HG03159 (cell line): ENCODE measurements around the gene HOXD12.

ENCODE experiments used
- ATAC-seq: cut with Tn5 transposase; IDR thresholded peaks from one replicate; pipeline ENCODE4 v1.9.1; 2021; ENCODE audit warnings: mild to moderate bottlenecking, moderate library complexity; ENCODE audit not compliant: unreplicated experiment

Gene HOXD12

DNA sequence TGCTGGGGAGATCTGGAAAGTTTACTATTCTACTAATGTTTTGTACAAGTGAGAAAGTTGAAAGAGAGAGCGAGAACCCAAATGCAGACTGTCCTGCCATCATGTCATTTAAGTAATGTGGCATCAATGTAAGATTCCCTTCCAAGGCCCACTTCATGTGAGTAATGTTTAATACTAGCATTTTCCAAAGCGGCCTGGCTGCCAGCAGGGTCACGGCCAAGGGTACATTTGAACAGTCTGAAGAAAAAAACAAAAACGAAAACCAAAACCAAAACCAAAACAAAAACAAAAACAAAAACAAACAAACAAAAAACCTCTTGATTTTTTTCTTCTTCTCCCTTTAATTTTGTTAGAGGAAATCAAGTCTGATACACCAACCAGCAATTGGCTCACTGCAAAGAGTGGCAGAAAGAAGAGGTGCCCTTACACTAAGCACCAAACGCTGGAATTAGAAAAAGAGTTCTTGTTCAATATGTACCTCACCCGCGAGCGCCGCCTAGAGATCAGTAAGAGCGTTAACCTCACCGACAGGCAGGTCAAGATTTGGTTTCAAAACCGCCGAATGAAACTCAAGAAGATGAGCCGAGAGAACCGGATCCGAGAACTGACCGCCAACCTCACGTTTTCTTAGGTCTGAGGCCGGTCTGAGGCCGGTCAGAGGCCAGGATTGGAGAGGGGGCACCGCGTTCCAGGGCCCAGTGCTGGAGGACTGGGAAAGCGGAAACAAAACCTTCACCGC, 19.2 kb downstream of the HOXD12 start:
- ATAC-seq, result no peak

DNA sequence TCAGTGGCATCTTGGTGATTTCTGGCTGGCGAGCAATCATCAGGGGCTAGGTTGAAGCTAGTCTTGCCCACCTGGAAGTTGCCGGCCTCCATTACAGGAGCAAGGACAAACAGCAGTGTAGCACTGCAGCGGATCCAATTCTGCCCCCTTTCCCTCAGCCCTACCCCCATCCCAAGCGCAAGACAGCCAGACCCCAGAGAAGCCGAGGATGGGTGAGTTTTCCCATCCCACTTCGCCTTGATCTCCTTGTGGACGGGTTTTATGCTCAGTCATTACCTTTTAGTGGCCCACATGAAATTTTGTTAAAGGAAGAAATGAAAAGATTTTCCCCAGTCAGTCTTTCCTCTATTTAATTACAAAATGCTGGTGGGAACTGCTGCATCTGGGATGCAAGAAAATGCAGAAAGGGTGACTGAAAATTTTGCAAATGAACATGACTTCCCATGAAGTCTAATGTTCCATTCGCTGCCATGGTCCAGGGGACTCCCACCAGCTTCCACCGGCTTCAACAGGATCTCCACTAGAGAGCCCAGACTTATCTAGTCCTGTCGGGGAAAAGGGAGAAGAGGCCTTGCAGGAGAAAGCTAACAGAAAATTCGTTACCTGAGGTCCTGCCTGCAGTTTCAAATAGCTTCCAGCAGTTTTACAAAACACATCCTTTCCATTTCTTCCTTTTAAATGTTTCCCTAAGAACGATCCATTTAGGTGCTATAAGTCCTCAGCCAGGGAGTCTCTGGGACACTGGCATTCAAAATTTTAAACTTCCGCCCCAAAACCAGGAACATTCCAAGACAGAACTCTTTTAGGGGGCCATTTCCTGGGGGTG, 21.0 kb downstream of the HOXD12 start:
- ATAC-seq, result no peak

DNA sequence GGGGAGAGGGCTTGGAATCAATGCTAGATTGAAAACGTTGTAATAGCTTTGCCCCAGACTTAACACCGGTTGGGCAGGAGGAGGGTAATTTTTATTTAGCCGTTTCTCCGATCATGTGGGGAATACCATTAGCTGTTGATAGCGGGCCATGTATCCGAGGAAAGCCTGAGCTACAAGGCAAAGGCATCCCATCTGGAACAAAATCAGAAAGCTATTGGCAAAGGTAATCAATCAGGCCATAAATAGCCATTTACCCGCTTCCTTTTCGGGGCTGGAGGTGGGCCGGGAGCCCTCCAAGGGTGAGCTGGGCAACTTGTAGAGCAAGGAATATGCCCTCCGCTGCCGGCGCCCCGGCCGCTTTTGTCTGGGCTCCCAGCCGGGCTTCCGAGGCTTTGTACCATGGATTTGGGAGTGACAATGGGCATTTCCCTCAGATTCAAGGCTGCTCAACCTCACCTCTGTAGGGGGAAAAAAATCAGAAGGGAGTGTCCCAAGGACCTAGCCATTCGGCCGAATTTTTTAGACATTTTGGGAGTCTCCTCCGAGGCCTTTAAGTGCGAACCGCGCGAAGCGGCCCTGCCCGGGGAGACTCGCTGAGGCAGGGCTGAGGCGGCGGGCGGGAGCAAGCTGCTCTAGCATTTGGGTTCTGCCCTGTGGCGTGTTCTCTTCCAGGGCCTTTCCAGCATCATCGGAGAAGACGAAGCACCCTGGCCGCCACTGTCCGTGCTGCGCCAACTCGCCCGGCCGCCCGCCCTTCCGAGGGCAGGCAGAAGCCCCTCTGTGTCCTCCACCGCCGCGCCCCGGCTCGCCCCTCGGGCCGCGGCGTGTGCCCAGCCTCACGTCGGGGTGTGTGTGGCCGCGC, 21.8 kb downstream of the HOXD12 start:
- no peak for ATAC-seq

DNA sequence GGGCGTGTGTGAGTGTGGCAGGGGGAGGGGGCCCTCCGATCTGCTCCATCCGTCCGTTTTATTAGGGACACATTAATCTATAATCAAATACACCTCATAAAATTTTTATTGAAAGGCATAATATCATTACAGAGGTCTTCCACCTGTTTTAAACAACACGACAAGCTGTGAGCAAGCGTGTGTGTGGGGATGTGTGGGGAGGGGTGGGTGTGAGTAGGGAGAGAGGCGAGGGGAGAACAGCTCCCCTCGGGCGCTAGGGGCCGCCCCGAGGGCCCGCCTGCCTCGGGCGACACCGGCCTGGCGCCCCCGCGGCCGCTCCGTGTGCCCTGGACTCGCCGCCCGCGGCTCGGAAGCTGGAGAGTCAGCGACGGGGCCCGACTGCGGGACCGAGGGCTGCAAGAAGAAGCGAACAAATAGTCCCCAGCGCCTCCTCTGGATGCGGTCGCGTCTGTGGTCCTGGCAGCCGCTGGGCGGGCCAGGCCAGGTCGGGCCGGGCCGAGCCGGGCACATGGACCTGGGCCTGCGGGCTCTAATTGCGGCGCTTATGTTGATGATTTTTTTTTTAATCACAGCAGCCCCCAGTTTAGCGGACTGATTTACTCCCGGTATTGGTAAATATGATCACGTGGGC, 22.6 kb downstream of the HOXD12 start:
- ATAC-seq, result no peak

DNA sequence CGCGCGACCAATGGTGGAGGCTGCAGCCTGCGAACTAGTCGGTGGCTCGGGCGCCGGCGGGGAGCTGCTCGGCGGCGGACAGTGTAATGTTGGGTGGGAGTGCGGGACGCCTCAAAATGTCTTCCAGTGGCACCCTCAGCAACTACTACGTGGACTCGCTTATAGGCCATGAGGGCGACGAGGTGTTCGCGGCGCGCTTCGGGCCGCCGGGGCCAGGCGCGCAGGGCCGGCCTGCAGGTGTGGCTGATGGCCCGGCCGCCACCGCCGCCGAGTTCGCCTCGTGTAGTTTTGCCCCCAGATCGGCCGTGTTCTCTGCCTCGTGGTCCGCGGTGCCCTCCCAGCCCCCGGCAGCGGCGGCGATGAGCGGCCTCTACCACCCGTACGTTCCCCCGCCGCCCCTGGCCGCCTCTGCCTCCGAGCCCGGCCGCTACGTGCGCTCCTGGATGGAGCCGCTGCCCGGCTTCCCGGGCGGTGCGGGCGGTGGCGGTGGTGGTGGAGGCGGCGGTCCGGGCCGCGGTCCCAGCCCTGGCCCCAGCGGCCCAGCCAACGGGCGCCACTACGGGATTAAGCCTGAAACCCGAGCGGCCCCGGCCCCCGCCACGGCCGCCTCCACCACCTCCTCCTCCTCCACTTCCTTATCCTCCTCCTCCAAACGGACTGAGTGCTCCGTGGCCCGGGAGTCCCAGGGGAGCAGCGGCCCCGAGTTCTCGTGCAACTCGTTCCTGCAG, 23.3 kb downstream of the HOXD12 start, which contains the start of gene HOXD9:
TSS of gene HOXD9 (plus strand) at position 37 of the 728 bp plus-strand sequence. CDS start at position 87, 50 bp downstream.
- no peak for ATAC-seq

DNA sequence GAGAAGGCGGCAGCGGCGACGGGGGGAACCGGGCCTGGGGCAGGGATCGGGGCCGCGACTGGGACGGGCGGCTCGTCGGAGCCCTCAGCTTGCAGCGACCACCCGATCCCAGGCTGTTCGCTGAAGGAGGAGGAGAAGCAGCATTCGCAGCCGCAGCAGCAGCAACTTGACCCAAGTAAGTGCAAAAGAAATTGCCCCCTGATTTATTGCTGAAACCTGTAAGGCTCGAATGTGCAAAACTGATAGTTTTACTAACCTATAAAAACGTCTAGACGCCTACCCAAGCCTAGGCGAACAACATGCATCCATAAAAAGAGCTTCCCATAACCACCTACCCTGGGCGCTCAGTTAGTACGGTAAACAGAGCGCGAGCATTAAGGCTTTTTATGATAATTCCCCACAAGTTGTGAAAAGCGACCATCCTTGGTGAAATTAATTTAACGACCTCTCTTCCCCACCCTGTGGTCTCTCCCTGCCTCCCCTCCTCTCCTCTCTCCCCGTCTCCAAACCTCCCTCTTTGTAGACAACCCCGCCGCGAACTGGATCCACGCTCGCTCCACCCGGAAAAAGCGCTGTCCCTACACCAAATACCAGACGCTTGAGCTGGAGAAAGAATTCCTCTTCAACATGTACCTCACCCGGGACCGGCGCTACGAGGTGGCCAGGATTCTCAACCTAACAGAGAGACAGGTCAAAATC, 24.0 kb downstream of the HOXD12 start:
- no peak for ATAC-seq

DNA sequence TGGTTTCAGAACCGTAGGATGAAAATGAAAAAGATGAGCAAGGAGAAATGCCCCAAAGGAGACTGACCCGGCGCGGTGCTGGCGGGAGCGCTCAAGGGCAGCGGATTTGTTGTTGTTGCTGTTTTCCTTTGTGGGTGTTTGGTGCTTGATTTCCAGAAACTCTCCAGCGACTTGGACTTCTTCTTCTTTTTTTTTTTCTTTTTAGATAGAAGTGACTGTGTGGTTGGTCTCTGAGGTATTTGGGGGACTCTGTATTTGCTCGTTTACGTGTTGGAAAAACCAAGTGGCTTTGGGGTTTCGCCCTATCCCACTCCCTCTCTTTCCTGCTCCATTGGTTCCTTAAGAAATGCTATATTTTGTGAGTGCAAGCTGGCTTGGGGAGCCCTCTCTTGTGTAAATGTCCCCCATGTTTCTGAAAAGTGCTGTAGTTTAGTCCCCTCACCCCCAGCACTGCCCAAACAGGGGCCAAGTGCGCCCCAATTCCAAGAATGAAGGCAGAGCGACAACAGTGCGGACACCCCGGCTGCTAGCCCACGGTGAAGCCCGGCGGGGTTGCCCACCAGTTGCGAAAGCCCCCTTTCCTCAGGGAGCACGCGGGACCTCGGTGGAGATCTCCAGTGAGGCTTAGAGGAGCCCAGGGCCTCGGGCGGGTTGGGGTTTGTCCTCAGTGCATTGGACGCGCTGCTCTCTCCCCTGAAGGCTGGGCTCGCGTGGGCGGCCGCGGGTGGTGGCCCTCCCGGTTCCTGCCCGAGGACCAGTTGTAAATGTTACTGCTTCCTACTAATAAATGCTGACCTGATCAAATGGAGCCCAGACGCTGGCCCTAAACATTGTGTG, 24.7 kb downstream of the HOXD12 start:
- ATAC-seq, result no peak

DNA sequence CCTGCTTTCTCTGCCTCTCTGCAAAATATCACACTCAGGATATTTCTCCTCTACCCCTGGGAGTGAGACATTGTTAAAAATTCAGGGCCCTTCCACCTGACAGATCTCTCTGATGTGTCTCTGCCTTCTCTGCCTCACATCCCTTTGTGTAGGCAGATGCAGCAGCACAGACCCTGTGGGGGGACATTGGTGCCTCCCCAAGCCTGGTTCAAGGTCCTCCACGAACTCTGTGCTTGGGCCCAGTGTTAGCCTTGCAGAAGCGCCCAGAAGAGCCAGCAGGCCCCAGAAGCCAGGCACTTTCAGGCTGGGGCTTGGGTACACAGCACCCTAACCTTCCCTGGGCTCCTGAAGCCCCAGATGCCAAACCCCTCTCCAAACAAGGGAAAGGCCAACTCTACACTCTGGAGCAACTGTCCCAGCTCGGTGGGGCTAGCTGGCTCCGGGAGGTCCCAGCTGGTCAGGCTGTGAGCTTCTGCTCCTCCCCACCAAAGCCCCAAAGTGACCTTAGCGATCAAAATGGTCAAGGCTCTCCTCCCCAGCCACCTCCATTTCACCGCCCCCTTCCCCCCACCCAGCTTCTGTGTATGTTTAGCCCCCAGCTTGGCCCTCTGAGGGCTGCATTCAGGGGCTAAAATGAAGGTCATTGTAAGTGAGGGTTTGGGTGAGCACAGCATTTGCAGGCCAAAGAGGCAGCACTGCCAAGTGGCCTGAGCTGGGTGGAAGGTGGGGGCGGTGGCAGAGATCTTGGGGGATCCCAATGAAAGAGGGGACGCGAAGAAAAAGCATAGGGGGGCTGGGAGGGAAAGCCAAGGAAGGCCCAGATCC, 25.6 kb downstream of the HOXD12 start:
- ATAC-seq, result no peak

DNA sequence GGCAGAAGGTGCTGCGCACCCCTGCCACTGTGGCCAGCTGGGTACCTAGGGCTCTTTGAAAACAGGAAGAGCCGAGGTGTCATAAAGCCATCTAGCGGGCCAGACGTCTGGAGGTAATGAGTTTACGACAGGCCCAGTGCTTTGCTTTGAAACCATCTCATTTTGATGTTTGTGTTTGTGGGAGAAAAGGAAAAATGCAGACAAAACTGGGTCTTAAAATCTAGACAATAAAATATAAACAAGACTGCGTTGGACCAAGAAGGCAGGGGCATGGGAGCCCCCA, 26.1 kb downstream of the HOXD12 start:
- ATAC-seq, result no peak

DNA sequence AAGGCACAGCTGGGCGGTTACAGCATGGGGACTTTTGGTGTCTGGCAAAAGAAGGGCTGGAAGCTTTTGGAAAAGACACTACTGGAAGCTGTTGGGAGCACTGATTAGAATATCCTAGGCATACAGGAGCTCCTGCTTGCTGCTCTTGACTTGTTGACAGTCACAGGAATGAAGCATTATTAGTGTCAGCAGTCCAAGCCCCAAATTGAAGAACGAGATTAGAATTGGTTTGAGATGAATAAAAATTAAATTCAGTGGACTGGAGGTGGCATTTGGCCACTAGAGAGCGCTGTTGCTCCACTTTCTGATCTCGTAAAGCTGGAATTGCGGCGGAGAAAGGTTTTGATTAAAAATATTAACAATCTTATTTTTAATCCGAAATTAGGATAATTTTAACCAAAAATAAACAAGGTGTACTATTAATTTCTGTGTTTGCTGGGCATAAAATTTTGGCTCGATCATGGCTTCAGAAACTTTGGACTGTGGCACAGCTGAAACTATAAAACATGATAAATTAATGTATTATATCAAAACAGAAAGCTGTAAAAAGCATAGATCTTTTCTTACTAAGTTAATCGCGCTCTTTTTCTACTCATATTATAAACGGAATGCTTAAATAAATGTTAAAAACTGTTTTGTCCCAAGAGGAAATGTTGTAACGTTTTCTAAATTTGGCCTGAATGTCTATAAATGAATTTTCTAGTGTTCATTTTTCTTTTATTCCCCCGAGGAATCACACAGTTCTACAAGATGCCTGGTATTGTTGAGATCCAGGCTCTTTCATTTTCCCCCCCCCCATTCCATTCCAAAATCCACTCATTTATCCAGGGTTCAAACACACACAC, 27.6 kb downstream of the HOXD12 start:
- ATAC-seq, result no peak

DNA sequence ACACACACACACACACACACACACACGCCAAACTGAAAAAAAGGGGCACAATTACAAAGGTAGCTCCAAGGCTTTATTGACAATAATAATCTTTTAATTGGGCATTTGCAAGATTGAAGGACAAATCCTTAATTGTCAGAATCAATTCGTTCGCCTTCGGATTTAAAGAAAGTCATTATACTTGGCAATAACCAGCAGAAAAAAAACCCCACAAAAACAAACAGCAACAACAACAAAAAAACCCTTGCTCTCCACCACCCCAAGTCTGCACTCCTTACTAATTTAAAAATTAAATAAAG, 28.1 kb downstream of the HOXD12 start:
- ATAC-seq, result no peak

DNA sequence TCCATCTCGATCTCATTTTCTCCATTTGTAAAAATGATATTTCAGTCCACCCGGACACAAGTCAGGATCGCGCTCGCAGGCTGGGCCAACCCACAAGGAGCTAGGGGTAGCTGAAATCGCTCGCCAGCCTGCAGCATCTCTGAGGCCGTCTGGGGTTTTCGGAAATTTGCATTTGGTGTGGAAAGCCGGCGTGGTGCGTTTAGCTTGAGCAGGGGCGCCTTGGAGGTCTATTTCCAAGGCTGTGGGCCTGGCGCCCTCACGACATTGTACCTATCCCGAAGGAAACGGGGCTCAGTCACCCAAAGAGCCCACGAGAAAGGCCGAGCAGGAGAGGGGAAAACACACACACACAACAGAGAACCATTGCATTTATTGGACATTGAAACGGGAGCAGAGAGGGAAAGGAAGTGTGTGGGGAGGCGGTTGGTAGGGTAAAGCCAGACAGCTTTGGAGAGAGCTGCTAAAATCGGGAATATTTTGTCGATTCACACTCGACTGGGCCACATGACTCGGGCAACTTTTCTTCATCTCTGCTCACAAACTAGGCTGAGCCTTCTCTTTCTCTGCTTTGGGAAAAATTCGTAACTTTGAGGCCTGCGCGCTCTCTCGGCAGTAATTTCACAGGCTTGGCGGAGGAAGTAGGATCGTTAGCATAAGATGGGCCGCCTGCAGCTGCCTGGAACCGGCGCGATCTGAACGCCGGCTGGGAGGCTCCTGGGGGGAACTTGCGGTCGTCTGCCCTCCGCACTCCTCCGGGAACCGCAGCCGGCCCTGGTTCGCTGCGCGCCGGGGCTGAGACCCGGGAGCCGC, 28.8 kb downstream of the HOXD12 start:
- ATAC-seq, result no peak

DNA sequence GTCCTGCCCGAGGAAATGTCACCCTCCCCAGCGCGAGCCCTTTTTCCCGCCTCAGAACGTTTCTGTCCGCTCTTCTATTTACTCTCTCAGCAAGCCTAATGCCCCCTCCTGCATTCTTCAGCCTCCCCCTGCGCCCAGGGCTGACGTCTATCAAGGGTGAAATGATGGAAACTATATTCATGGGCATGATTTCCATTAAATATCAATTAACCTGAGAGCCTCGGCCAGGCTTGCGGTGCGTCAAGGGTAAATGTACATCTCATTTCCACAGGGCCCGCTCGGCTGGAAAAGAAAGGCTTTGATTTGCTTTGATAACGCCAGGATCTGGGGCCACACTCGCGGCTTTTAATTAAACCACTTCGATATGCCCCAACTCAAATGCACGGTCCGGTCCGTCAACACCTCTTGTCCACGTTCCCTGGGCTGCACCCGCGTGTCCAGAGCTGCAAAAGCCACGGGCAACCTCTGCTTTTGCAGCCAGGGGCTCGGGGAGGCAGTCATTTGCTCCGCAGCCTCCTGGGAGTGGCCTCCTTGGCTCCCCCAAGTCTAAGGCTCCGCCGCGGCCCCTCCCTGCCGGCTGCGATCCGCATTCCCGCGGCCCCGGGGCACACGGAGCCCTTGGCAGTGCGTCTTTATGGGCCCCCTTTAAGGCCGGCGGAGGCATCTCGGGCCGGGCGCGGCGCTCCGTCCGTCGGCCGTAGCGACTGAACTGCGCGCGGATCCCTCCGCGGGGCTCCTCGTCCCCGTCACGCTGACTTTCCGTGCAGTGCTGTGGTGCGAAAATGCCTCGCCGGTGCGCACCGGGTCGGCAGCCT, 29.6 kb downstream of the HOXD12 start, which contains the start of gene HOXD8:
TSS of gene HOXD8 (plus strand) at position 724 of the 815 bp plus-strand sequence. CDS start 662 bp downstream, outside the sequence.
- ATAC-seq, result no peak

DNA sequence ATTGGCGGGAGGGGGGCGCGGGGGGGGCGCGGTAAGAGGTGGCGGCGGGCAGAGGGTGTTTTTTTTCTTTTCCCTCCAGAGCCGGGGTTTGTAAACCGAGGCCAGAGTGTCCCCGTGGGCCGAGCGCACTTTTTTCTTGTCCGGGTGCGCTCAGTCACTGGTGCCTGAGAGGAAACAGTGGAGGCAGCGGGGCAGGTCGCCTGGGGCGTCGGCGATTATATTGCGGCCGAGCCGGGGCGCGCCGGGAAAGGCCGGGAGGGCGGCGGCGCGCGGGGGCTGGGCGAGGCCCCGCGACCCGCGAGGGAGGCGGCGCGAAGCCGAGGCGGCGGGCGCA, 30.2 kb downstream of the HOXD12 start:
- ATAC-seq, result no peak

DNA sequence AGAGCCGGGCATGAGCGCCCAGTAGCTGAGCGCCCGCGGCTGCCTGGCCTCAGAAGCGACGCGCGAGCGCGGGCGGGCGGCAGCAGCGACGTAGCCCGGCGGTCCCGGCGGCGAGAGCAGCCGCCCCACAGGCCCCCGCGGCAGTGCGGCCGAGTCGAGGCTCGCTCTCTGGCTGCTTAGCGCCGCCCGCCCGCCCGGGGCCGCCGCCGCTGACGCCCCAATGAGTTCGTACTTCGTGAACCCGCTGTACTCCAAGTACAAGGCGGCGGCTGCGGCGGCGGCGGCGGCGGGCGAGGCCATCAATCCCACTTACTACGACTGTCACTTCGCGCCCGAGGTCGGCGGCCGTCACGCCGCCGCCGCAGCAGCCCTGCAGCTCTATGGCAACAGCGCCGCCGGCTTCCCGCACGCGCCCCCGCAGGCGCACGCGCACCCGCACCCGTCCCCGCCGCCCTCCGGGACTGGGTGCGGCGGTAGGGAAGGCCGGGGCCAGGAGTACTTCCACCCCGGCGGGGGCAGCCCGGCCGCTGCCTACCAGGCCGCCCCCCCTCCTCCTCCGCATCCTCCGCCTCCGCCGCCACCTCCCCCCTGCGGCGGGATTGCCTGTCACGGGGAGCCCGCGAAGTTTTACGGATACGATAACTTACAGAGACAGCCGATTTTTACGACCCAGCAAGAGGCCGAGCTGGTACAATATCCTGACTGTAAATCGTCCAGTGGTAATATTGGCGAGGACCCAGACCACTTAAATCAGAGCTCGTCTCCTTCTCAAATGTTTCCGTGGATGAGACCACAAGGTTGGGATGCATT, 30.8 kb downstream of the HOXD12 start:
- ATAC-seq, result no peak
